Nephron (organoid): ENCODE measurements around the gene SHB.

ENCODE experiments used
- H3K27ac Mint-ChIP-seq, 3 experiments: 2 replicates each; pipeline ENCODE4 v1.8.0; 2020; ENCODE audit warnings: mixed read lengths in 3 of 3, mild to moderate bottlenecking in 2 of 3, moderate library complexity in 1 of 3
- H3K27me3 Mint-ChIP-seq: 2 replicates; pipeline ENCODE4 v1.8.0; 2021; ENCODE audit warnings: low read depth, mild to moderate bottlenecking, moderate library complexity, mixed read lengths
- H3K36me3 Mint-ChIP-seq: 2 replicates; pipeline ENCODE4 v1.8.0; 2020; ENCODE audit warnings: low read depth, mixed read lengths
- H3K4me1 Mint-ChIP-seq: 2 replicates; pipeline ENCODE4 v1.8.0; 2020; ENCODE audit warnings: mixed read lengths
- H3K4me3 Mint-ChIP-seq, 3 experiments: 2 replicates each; pipeline ENCODE4 v1.8.0; 2020; ENCODE audit warnings: mild to moderate bottlenecking in 3 of 3, mixed read lengths in 3 of 3, moderate library complexity in 2 of 3
- H3K9me3 Mint-ChIP-seq: 2 replicates; pipeline ENCODE4 v1.8.0; 2020; ENCODE audit warnings: mixed read lengths
- CTCF ChIP-seq, 3 experiments: fragments of 200-600 bp; sonication (generic); IDR thresholded peaks; one replicate each; pipeline ENCODE4 v1.5.0; 2021; ENCODE audit warnings: antibody characterized with exemption in 3 of 3; ENCODE audit not compliant: unreplicated experiment in 3 of 3

Gene SHB

GRCh38 chr9:38091310-38092199 lies 22.5 kb upstream of the SHB start:
- no peak overlapping the region for H3K4me3 Mint-ChIP-seq
- H3K27me3 Mint-ChIP-seq, result peaks cover 4% of the 10 kb centered on the region
- no peaks in the 10 kb centered on the region for H3K9me3 Mint-ChIP-seq
- H3K4me1 Mint-ChIP-seq, result peaks cover 10% of the 10 kb centered on the region
- no peaks in the 10 kb centered on the region for H3K36me3 Mint-ChIP-seq
- no peak overlapping the region for H3K27ac Mint-ChIP-seq
- no peak for TF ChIP-seq CTCF (IDR thresholded peaks at IDR 0.05; ENCODE audit: unreplicated experiment in 3 of 3)

- Mint-ChIP-seq H3K4me1 (peaks cover 12% of the 10 kb centered on the region), H3K4me3 (no peak overlapping the region), H3K27ac (no peak overlapping the region), H3K9me3 (no peaks in the 10 kb centered on the region), H3K27me3 (peaks cover 7% of the 10 kb centered on the region), H3K36me3 (no peaks in the 10 kb centered on the region)
- TF ChIP-seq CTCF (IDR thresholded peaks at IDR 0.05; ENCODE audit: unreplicated experiment in 3 of 3), result no peak
These were observed 21.1 kb upstream of the SHB start for GRCh38 chr9:38090170-38090569.

DNA sequence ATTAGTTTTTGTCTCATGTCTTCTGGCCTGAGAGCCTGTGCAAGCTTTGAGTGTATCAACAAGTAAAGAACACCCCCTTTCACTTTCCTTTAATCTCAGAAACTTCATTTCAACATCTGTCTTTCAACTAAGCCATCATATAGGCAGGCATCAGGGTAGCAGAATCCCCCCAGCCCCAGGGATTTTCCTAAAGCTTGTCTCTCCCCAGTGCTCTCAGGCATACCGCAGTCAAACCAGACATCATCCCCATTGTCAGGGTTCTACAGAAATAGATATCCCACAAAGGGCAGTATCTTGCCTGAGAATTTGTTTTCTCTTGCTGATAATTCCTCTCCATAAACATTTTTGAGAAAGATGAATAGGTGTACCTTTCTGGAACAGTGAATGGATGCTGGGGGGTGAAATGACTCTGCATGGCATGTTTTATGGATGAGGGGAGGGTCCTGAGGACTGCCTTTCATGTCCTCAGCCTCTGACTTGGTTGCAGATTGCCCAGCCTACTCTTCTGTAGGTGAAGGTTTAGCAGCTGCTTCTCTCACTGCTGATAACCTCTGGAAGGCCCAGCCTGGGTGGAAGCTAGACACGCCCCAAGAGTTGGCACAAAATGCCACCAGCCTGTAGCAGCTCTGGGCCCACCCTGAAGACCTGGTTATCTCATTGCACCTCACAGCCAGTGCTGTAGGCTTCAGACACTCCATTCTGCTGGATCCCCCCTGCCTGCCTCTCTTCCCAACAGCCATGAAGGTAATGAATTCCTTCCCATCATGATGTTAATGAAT lies 20.5 kb upstream of the SHB start:
- peaks cover 12% of the 10 kb centered on the region for H3K4me1 Mint-ChIP-seq
- peaks cover 7% of the 10 kb centered on the region for H3K27me3 Mint-ChIP-seq
- H3K27ac Mint-ChIP-seq, result no peak overlapping the region
- no peaks in the 10 kb centered on the region for H3K9me3 Mint-ChIP-seq
- TF ChIP-seq CTCF (IDR thresholded peaks at IDR 0.05; ENCODE audit: unreplicated experiment in 3 of 3), result no peak
- no peak overlapping the region for H3K4me3 Mint-ChIP-seq
- no peaks in the 10 kb centered on the region for H3K36me3 Mint-ChIP-seq

DNA sequence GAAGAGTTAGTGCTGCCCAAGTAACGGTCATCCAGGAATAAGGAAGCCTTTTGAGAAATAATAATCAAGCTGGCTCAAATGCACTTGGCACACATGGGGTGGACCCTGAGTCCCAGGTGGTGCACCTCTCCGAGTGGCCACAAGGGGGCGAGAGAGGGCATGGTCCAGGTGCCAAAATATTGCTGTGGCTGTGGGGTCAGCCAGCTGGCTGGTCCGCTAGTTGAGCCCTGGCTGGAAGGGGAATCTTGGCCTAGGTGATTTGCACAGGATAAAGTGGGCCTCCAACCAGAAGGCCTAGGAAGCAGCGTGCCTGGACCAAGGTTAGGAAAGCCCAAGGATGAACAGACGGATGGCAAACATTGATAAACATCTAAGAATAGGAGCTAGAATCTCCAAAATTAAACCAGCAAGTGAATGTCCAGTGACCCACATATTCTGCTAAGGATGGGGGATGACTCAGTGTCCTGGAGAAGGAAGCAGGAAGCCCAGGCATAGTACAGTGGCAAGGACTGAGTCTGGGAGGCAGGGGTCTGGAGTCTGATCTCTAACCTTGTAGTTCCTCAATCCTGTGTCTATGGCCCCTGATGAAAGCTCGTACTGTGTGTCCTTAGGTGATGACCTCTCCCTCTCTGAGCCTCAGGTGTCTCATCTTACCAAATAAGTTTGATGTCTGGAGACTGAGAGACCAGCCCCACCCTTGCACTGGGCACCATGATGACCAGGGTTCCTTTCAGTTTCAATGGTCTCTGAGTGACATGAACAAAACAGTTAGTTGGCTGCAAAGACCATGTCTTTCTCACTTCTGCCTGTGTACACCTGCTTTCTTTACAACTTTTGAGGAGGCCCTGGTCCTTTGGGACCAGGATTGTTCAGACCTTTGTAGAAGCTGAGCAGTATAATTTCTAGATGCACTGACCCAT lies 19.2 kb upstream of the SHB start:
- H3K9me3 Mint-ChIP-seq, result no peaks in the 10 kb centered on the region
- no peak overlapping the region for H3K4me3 Mint-ChIP-seq
- peak overlapping the region in 1 of 3 experiments; percentile 2 for H3K27ac Mint-ChIP-seq
- H3K4me1 Mint-ChIP-seq, result peaks cover 12% of the 10 kb centered on the region
- H3K36me3 Mint-ChIP-seq, result no peaks in the 10 kb centered on the region
- peaks cover 7% of the 10 kb centered on the region for H3K27me3 Mint-ChIP-seq
- peak; percentile 88 to 92 (median 91) for TF ChIP-seq CTCF (IDR thresholded peaks at IDR 0.05; ENCODE audit: unreplicated experiment in 3 of 3)

- H3K4me1 Mint-ChIP-seq, result peaks cover 17% of the 10 kb centered on the region
- no peak overlapping the region for H3K4me3 Mint-ChIP-seq
- no peaks in the 10 kb centered on the region for H3K36me3 Mint-ChIP-seq
- H3K27me3 Mint-ChIP-seq, result peaks cover 7% of the 10 kb centered on the region
- no peaks in the 10 kb centered on the region for H3K9me3 Mint-ChIP-seq
- H3K27ac Mint-ChIP-seq, result peak overlapping the region in 2 of 3 experiments; percentile 44 to 57
- TF ChIP-seq CTCF (IDR thresholded peaks at IDR 0.05; ENCODE audit: unreplicated experiment in 3 of 3), result no peak
These were observed 17.5 kb upstream of the SHB start for GRCh38 chr9:38086496-38086895.
